HG03196 (cell line): Measurements from ENCODE around the gene AIMP1.
"Not testable (repeated sequence)": the region's sequence is repeated elsewhere in the genome, so short reads cannot be mapped to it uniquely, and the experiment has no call there.

Experiments
- ATAC-seq: cut with Tn5 transposase; IDR thresholded peaks from one replicate; pipeline ENCODE4 v1.9.1; 2021; ENCODE audit not compliant: unreplicated experiment

Gene AIMP1

GRCh38 chr4:106312377-106312776 lies 4.0 kb upstream of the AIMP1 start:
- no peak for ATAC-seq

GRCh38 chr4:106312997-106313522 lies 3.3 kb upstream of the AIMP1 start:
- ATAC-seq, result no peak

GRCh38 chr4:106314960-106315359 lies 1.4 kb upstream of the AIMP1 start:
- no peak for ATAC-seq

GRCh38 chr4:106315476-106315967 lies 828 bp upstream of the AIMP1 start:
- ATAC-seq, result peak; percentile 24

GRCh38 chr4:106316773-106317409 lies 541 bp downstream of the AIMP1 start:
- no peak for ATAC-seq

- ATAC-seq, result no peak
These were observed 1.5 kb downstream of the AIMP1 start for GRCh38 chr4:106317815-106318214.

- ATAC-seq, result no peak
These were observed 2.2 kb downstream of the AIMP1 start for GRCh38 chr4:106318511-106318910.

- no peak for ATAC-seq
These were observed 3.9 kb downstream of the AIMP1 start for GRCh38 chr4:106320235-106320634.

- not testable (repeated sequence) for ATAC-seq
These were observed 4.8 kb downstream of the AIMP1 start for GRCh38 chr4:106321168-106321567.

GRCh38 chr4:106321814-106322213 lies 5.5 kb downstream of the AIMP1 start:
- ATAC-seq, result not testable (repeated sequence)

GRCh38 chr4:106323119-106323518 lies 6.8 kb downstream of the AIMP1 start:
- ATAC-seq, result no peak

- ATAC-seq, result no peak
These were observed 9.4 kb downstream of the AIMP1 start for GRCh38 chr4:106325800-106326199.

GRCh38 chr4:106329041-106329618 lies 12.8 kb downstream of the AIMP1 start:
- ATAC-seq, result peak; percentile 77

GRCh38 chr4:106333186-106333585 lies 16.8 kb downstream of the AIMP1 start:
- ATAC-seq, result no peak

GRCh38 chr4:106334741-106335470 lies 18.6 kb downstream of the AIMP1 start:
- ATAC-seq, result no peak

- ATAC-seq, result no peak
These were observed 20.3 kb downstream of the AIMP1 start for GRCh38 chr4:106336618-106337017.

- no peak for ATAC-seq
These were observed 21.6 kb downstream of the AIMP1 start for GRCh38 chr4:106337916-106338315.

GRCh38 chr4:106338671-106339070 lies 22.3 kb downstream of the AIMP1 start:
- ATAC-seq, result no peak

GRCh38 chr4:106339431-106339830 lies 23.1 kb downstream of the AIMP1 start:
- no peak for ATAC-seq

- ATAC-seq, result no peak
These were observed 24.4 kb downstream of the AIMP1 start for GRCh38 chr4:106340774-106341173.

GRCh38 chr4:106343865-106344646 lies 27.7 kb downstream of the AIMP1 start:
- no peak for ATAC-seq
